GM21367 (cell line): ENCODE results near the gene KIRREL3.

Experiments
- ATAC-seq: cut with Tn5 transposase; IDR thresholded peaks from one replicate; pipeline ENCODE4 v1.9.1; 2021; ENCODE audit not compliant: unreplicated experiment

The KIRREL3 gene

DNA sequence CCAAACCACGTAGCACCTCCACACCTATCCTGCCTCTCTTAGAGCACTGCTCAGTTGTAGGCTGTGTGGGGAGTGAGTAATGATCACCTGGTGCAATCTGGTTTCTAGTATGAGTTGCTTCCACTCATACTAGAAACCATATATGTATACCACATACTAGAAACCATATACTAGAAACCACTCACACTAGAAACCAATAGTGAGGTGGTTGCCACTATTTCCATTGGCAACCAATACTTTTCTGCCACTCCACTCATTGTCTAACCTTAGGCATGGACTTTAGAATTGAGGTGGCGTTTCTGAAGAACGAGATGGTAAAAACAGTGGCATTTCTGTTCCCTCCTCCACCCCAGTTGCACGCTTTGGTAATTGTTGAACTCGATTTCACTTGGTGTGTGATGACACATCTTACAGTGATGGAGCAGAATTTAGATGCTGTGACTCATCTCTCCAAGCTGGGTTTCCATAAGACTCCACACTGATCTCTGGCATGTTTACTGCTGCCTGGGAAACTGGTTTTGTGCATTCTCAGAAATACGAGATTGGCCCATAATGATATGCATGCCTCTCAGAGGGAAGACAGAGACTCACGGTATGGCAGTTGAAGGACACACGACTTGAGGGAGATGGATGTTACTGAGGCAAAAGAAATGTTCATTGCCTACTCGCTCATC lies 82.9 kb downstream of the KIRREL3 start:
- peak; percentile 87 for ATAC-seq

DNA sequence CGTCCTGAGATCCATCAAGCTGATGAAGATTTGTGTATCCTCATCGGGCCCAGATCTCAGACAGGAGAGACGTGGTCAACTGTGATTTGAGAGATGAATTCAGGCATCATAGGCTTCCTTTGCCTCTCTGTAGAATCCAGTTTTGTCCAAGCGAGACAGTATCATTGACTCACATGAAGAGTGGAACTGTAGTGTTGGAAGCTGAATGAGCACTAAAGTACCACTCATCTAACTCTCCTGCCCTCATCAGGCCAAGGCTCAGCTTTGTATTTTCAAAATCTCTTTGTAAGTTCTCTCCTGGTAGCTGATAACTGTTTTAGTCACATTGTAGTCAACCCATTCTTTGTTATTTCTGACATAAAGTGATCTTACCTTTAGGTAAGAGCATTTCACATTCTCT lies 85.1 kb downstream of the KIRREL3 start:
- no peak for ATAC-seq

DNA sequence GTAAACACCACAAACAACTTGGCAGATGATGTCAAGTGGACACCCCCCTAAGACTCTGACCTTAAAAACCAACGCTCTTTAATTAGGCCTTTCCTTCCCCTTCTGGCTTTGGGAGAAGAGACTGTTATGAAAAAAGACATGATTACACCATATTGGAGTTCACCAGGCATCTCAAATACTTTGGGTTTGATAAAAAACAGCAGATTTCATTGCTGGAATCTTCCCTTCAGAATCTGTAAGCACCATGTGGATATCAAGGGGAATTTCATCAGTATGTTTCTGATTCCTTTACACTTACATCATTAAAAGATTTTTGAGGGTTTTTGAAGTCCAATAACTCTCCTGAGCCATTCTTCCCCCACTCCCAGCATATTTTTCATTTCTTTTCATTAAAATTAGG lies 85.6 kb downstream of the KIRREL3 start:
- no peak for ATAC-seq

DNA sequence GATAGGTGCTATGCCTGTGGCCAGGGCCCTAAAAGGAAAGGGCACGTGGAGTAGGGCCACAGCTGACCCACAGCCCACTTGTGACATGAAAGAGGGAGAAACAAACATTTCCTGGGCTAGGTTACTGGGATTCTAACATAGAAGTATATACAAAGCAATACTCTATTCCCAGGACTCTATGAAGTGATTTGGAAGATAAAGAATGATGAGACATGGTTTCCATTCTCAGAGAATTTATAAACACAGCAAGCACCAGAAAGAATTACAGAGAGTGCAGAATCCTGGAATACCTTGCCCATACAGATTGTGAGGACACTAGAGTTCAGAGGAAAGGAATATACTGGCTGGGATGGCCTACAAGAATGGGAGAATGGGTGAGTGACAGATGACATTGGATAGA lies 86.4 kb downstream of the KIRREL3 start:
- ATAC-seq: no peak

DNA sequence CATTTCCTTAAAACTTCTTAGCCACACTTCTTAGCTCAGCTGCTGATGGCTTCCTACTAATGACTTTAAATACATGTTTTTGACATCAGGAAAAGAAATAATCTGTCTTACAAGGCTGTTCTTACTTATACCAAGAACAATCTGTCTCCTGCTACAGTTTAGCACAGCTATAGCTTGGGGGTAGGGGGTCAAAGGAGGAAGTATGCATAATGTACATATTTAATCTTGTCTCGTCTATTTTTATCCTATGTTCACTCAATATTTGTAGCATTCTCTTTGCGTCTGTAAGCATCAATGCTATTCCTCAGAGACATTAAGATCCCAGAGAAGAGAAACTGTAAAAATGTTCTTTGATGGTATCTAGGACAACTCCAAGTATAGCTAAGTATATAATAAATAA lies 96.0 kb downstream of the KIRREL3 start:
- ATAC-seq: no peak

DNA sequence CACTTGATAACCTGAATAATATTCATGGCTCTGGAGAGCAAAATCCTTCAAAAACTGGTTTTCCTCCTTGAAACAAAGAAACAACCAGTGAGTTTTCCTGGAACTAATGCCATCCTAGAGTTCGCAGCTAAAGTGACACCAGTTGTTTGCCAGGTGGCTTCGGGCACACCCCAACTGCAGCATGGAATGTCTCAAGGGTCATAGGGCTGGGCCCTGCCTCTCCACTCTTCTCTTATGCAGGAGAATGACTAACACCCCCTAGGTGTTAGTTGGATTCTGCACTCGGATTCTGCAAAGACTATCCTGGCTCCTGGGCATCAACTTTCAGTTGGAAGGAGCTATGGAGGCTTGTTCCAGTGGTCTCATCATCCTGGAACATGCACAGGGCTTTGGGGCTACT lies 98.8 kb downstream of the KIRREL3 start:
- no peak for ATAC-seq

DNA sequence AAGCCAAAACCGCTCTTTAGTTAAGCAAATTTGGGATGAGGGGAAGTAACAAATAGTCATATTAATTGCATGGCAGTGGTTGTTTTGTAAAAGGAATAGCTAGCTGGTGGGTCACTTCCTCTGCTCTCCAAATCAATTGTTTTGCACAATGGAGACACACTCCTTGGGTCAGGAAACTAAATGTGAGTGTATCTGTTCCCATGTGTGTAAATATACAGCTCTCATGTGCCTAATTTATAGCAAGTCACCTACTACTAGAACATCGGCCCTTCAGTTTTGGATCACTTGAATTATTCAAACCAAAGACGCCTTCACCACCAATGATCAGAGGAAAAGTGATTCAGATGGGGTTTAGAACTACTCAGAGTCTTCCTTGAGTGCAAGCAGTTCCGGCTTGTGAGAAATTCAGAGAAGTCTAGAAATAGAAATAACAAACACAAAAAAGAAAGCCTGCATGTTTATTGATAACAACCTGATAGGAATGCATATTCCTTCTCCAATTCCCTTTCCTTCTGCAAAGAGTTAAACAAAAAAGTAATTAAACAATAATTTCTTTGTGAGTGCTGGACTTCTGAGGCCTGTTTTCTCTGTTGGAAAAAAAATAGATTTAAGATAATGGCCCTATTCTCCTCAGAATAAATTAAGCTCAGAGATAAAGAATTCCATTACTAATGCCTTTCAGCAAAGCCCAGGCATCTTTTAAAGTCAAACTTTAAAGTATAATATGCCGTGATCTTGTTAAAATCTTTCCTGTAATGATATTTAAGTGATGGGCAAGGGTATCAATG lies 100.4 kb downstream of the KIRREL3 start:
- no peak for ATAC-seq

DNA sequence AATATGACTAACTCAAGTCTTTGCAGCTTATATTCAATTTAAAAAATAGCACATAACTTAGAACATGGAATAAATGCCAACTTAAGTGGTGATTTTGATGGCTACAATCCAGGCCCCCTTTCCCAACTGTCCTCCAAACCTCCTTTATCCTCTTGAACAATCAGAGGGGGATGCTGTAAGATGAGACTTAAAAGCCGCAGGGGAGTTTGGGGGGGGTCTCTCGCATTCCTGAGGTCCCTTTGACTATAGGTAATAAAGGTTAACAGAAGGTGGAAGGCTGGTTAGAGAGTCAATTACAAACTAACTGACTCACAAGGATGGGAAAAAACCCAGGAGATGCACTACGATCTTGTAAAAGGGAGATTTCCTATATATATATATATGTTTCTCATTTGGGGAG lies 101.8 kb downstream of the KIRREL3 start:
- ATAC-seq: no peak

DNA sequence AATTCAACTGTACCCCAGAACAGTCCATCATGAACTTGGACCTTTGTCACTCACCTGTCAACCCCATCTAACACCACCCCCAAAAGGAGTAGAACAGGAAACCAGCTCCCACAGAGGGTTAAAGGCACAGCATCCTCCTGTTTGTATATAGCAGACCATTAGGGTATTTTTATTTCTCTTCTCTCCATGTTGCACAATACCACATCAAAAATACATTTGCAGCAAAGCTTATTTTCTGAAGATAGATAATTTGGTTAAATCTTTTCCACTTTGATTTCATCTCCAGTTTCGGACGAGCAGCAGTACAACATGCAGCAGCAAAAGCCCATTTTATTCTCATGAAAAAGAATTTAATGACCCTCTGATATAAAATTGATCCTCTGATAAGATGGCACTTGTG lies 103.1 kb downstream of the KIRREL3 start:
- ATAC-seq: no peak

DNA sequence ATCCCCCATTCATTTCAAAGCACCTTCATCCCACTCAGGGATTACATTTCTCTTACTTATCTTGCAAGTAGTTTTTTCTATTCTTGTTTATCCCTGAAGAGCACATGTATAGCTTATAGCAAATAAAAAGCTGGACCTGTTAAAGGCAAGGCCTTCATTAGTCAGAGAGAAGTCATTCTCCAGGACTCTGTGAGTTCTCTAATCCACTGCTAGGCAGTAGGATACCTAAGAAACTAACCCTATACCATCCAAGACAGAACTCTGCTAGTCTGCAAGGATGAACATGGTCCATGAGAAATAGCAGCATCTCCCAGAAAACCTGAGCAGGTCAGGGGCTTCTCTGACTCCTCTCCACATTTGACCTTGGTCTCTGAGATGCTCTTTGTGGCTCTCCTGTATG lies 104.5 kb downstream of the KIRREL3 start:
- ATAC-seq: no peak

DNA sequence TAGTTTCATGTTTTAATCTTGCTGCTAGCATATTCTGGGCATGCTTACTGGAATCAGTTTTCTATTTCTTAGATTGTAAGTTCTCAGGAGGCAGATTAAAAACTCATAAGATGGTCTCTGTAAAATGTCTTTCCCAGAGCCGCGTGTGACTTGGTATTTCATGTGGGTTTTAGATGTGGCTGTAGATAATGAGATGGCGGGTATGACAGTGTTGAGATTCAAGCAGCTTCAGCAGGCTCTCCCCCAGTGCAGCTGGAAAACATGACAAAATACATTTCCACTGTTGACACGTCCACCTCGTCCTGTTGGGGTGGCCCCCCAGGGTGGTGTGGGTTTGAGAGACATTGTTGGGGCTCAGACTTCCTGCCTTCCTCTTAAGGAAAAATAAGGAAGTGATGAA lies 106.8 kb downstream of the KIRREL3 start:
- ATAC-seq: no peak

DNA sequence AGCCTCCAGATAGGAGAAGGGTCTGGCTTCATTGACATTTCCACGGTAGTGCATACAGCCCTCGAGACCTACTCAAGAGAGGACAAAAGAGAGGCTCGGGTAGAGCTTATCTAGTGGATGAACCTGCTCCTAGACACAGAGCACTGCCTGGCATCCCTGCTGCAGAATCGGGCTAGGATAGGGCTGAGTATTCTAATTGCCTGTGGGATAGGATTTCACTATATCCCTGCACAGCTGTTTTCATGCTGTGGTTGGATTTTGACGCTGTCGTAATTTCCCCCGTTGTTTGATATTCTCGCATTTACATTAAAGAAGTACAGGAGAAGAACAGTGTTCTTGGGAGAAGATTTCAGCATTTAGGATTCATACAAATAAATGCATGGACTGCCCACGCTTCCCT lies 107.8 kb downstream of the KIRREL3 start:
- ATAC-seq: no peak

DNA sequence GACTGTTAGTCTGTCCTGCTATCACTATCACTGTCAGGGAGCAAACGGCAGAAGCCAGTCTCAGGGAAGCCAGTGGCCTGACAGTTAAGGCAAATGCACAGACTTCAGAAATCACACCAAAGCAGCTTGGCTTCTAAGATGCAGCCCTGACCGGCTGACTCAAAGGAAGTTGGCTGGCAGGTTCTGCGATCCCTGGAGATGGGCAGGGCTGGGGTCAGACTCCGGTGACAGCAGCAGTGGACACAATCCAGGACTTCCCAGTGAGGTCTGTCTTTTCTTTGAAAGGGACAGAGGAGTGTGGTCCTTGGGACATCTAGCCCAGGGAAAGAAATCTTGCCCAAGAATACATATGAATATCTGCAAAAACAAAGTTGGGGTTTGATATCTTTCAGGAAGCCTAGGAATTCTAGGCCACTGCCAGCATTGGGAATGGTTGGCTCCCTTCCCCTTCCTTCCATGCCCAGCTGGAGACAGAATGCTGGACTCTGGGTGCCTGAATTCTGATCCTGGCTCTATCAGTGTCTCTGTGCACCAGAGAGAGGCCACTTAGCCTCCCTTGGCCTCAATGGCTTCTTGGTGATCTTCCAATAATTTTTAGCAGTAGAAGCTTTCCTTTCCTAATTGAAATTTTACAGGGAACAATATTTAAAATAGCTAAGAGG lies 108.9 kb downstream of the KIRREL3 start:
- ATAC-seq: no peak

DNA sequence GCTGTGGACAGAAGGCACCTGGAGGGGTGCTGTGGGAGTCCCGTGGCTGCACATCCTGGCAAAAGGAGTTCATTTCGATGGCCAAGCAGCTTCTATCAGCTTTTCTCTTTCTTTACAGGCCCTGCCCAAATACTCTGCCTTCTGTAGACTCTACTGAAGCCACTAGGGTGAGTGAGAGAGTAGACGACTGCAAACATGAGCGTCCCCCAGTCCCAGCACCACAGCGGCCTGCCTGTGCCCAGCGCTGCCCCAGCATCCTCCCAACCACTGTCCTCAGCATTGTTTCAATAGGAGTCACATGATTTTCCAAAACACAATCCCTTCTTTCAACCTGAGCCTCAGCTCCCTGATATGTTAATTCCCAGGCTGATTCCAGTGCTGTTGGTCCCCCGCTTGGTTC lies 110.0 kb downstream of the KIRREL3 start:
- ATAC-seq: no peak

DNA sequence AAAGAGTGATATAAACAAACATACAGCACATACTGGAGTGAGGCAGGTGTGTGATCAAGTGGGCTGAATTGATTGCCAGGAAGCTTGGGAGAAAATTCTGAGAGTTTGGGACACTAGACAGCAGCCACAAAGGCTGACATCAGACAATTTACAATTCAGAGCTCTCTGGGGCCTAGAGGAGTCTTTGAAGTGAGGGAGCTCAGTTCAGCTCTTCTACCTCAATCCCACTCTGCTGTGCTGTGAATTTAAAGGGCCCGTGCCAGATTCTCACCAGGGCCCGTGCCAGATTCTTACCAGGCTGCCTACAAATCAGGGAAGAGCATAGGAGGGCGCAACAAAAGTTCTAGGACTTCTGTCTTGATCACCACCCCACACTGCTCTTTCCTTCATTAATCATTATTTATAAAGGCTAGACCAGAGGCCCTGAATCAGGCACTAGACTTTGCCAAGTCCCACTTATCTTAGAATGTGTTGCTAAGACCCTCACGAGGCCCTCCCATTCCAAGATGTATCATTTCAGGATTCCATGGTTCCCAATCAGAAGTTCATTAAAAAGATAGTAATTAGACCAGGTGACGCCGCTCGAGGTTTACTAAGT lies 112.4 kb downstream of the KIRREL3 start:
- ATAC-seq: no peak

DNA sequence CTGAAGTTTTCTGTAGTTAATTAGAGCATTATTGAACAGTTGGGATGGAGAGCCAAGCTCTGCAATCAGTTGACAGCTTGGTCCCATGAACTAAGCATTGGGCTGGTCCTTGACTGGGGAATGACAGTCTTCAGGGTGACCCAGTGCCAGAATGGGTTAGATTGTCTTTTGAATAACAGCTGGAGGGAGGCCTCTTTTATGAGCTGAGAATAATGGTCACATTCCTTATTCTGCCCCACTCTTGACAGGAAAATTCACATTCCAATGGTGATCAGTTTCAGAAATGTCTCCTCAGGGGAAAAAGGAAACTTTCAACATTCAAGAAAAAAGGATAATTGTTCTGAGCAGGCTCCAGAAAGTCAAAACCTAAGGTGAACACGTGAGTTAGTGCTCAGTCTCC lies 113.9 kb downstream of the KIRREL3 start:
- ATAC-seq: no peak

DNA sequence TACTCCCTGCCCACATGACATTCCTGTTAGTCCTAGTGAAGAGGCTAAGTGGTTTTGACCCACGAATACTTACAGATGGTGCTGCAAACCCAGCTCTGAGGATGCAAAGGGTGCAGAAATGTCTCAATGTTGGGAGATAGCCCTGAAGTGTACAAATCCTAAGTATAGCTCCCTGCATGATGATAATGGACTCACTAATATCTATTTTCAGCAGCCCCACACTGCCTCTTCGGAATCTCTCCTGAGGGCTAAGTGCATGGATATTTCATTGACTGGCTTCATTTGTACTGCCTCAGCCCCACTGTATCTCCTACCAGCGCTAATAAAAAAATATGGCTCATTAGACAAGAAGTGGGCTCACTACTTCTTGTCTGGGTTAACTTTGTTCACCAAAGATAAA lies 114.5 kb downstream of the KIRREL3 start:
- ATAC-seq: no peak

DNA sequence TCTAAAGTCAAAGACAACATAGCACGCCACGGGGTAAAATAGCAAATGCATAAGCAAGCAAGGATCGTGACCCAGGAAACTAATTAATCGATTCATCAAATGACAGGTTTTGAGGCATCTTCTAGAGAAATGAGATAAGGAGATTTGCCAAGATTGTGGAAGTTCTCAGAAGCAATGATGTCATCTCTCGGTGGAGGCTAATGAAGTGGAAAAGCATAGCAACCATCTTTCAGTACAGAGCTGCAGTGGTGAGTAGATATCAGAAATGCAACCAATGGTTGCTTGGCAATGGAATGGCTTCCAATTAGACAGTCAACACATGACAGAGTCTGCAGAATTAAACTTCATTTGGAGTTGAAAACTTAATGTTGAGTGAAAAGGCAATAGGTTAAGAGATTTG lies 116.0 kb downstream of the KIRREL3 start:
- ATAC-seq: no peak

DNA sequence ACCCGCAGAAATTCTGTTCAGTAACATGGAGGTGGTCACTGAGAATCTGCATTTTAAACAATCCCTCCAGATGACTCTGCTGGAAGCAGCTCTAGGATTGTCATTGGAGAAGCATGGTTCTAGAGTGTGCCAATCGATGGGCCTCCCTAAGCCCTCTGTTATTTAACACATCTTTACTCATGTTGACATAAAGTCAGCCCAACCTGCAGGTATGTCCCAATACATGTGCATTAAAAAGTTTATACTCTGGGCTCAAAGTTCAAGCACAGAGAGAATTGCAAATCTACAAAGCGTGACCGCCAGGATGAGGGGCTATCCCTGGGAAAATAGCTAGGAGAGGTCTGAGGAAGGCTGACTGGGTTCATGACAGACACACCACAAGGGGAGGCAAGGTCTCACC lies 116.4 kb downstream of the KIRREL3 start:
- ATAC-seq: no peak

DNA sequence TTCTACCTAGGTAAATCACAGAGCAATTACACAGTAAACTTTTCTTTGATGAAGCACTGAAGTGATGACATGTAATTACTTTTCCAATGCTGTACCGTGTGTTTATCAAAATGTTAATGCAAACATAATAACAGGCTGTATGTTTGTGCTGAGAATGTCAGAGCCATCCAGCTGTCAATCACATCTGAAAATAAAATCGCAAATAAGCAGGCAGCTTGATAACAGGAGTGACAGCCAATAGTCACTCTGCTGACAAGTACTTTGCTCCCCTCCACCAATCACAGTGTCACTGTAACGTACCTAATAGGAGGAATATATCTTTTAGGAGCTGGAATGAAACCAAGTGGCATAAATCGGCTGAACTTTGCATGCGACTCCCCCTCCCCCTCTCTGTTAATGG lies 119.7 kb downstream of the KIRREL3 start:
- ATAC-seq: no peak

DNA sequence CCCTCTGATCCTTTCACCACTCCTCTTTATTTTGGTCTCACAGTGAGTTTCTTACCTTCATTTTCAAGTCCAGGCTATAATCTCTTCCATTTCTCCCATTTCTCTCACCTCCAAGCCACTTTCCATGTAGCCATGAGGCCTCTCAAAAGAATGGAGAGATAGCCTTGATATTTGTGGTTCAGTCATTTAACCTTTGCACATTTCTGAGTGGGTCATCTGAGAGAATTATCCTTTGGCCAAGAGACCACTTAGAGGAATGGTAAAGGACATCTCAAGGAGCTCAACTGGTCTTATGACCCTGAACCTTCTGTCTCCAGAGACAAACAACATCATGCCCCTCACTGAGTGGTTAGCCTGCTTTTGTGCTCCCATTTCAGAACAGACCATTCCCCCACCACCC lies 121.1 kb downstream of the KIRREL3 start:
- no peak for ATAC-seq

DNA sequence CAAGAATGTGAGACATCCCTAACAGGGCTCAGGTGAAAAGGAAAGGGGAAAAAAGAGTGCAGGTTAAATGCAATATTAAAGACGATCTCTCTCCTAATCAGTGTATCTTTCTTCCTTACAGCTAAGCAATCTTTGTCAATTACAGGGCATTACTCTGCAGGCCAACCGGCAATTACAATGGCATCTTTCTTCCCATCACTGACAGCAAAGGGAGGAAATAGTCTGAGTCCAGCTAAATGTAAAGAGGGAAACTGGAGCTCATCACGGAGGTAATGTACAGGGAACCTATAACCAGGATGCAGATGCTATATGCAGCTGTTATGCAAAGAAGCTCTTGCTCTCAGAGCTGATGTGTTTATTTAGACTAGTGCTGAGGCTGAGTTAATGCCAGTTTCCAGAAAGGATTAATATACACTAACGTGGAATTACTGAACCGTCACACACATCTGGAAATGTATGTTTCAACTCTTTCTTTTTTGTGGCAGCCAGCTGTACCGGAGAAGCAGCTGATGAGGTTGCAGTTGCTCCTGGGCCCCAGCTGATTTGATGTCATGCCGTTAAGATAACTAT lies 121.6 kb downstream of the KIRREL3 start:
- ATAC-seq: no peak
